Measurements from ENCODE around the gene AFTPH. TPM values are rescaled to one million over a fixed set of nuclear protein-coding genes. Genes with fewer than 3 reads are reported as not detected.
A peak's percentile ranks its signal among the peaks of the same experiment; 100 is the strongest.

Gene AFTPH
- total RNA-seq, 1 experiment from 2014 or later: 17.9 TPM

DNA sequence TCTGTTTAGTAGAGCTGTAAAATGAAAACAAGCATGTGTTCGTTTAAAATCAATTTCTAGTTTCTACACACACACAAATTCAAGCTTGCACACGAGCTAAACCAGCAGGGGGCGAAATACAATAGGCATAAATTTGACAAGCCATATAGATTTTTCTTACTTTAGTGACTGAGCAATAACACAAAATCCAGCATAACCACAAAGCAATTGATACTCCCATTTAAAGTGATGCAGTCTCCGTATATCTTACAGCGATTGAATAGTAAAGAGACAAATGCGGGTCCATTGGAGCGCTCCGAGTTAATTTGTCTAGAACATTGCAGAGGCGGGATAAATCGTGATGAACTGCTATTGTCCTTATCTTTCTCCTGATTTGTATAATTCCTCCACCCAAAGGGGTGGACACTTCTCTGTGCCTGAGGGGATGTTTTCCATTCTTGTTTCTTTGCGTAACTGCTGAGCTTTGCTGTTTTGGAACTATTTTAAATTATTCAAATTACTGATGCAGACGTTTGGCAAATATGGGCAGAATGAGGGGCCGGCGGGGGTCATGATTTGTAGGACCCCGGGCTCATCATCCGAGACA is 1.2 kb upstream of the AFTPH start:
- ATAC-seq: no peak
- DNase-seq (ENCODE audit: low read depth, low spot score): peak; percentile 74
- H3K27ac ChIP-seq (ENCODE audit: low read length): peak overlapping the region; percentile 95
- intact Hi-C loops (cut with micrococcal nuclease; ENCODE audit: unreplicated experiment) (loop anchor here (2.0 to 5.0 kb wide), 2 partner anchors 39 to 350 kb away; no protein-coding TSS in a partner anchor), in situ Hi-C loops (cut with HindIII; ENCODE audit: low pct_unique_long_range_greater_than_20kb, low sequenced_read_pairs) (no loop called here)
- CTCF ChIA-PET: interaction anchor here (0.5 to 1.1 kb wide), 7 partner anchors 17 to 192 kb away, joined by 3 to 15 read pairs (median 5); no protein-coding TSS in a partner anchor
- TF ChIP-seq, protein P1, sequence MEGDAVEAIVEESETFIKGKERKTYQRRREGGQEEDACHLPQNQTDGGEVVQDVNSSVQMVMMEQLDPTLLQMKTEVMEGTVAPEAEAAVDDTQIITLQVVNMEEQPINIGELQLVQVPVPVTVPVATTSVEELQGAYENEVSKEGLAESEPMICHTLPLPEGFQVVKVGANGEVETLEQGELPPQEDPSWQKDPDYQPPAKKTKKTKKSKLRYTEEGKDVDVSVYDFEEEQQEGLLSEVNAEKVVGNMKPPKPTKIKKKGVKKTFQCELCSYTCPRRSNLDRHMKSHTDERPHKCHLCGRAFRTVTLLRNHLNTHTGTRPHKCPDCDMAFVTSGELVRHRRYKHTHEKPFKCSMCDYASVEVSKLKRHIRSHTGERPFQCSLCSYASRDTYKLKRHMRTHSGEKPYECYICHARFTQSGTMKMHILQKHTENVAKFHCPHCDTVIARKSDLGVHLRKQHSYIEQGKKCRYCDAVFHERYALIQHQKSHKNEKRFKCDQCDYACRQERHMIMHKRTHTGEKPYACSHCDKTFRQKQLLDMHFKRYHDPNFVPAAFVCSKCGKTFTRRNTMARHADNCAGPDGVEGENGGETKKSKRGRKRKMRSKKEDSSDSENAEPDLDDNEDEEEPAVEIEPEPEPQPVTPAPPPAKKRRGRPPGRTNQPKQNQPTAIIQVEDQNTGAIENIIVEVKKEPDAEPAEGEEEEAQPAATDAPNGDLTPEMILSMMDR (IDR thresholded peaks at IDR 0.05): peak; percentile 79
- no peak for TF ChIP-seq SIN3A (IDR thresholded peaks at IDR 0.05; ENCODE audit: borderline replicate concordance, insufficient read depth, low read depth, low read length)
- peaks cover 16% of the 10 kb centered on the region for H3K4me1 ChIP-seq (ENCODE audit: control insufficient read depth, insufficient read depth, low read length)
- peak overlapping the region; percentile 94 for H3K4me3 ChIP-seq (ENCODE audit: low read depth in 2 of 2, low read length in 2 of 2)
- POLR2A ChIA-PET: no interaction called here
- H3K27me3 ChIP-seq (ENCODE audit: control insufficient read depth, insufficient read depth, low read length): peaks cover 10% of the 10 kb centered on the region
- no peaks in the 10 kb centered on the region; the same call in 1 of the 2 replicates for H3K36me3 ChIP-seq (ENCODE audit: control insufficient read depth, insufficient read depth, low read length)
- no peaks in the 10 kb centered on the region for H3K9me3 ChIP-seq (ENCODE audit: control insufficient read depth, insufficient read depth, low read depth, low read length)
- no TSS peak for BruUV-seq (replicated peaks)

DNA sequence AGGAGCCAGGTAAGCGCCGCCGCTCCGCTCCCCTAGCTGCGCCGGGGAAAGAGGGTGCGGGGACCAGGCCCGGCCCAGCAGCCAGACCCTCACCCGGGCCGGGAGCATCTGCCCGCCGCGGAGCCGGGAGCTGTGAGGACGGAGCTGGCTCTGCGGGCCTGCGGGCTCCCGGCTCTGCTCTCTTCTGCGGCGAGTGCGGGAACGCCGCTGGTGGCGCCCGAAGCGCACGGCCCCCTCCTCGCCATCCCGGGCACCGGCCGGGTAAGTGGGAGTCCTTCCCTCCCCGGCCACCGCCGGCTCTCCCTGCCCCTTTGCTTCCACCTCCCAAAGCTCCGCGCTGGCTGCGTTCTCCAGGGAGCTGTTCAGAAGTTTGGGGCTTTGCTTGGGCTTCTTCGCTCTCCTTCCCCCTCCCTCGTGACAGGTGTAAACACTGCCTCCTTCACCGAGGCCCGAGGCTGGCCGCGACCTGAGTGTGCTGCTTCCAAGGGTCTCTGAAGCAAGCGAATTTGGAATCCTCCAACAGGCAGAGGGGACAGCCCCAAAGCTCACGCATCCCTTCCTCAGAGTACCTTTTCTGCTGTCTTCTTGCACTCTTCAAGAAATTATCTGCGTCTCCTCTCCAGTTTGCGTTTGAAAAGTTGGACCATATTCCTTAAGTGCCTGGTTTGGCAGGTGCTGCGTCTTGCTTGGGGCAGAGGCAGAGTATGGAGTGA is 632 bp downstream of the AFTPH start:
- Histone ChIP-seq H3K4me3 (ENCODE audit: low read depth in 2 of 2, low read length in 2 of 2) (peak overlapping the region; percentile 94), H3K27ac (ENCODE audit: low read length) (peak overlapping the region; percentile 82), H3K4me1 (ENCODE audit: control insufficient read depth, insufficient read depth, low read length) (peaks cover 16% of the 10 kb centered on the region), H3K9me3 (ENCODE audit: control insufficient read depth, insufficient read depth, low read depth, low read length) (no peaks in the 10 kb centered on the region), H3K36me3 (ENCODE audit: control insufficient read depth, insufficient read depth, low read length) (no peaks in the 10 kb centered on the region; the same call in 1 of the 2 replicates), H3K27me3 (ENCODE audit: control insufficient read depth, insufficient read depth, low read length) (peaks cover 10% of the 10 kb centered on the region)
- TF ChIP-seq, protein P2, sequence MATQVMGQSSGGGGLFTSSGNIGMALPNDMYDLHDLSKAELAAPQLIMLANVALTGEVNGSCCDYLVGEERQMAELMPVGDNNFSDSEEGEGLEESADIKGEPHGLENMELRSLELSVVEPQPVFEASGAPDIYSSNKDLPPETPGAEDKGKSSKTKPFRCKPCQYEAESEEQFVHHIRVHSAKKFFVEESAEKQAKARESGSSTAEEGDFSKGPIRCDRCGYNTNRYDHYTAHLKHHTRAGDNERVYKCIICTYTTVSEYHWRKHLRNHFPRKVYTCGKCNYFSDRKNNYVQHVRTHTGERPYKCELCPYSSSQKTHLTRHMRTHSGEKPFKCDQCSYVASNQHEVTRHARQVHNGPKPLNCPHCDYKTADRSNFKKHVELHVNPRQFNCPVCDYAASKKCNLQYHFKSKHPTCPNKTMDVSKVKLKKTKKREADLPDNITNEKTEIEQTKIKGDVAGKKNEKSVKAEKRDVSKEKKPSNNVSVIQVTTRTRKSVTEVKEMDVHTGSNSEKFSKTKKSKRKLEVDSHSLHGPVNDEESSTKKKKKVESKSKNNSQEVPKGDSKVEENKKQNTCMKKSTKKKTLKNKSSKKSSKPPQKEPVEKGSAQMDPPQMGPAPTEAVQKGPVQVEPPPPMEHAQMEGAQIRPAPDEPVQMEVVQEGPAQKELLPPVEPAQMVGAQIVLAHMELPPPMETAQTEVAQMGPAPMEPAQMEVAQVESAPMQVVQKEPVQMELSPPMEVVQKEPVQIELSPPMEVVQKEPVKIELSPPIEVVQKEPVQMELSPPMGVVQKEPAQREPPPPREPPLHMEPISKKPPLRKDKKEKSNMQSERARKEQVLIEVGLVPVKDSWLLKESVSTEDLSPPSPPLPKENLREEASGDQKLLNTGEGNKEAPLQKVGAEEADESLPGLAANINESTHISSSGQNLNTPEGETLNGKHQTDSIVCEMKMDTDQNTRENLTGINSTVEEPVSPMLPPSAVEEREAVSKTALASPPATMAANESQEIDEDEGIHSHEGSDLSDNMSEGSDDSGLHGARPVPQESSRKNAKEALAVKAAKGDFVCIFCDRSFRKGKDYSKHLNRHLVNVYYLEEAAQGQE (IDR thresholded peaks at IDR 0.05; ENCODE audit: insufficient read depth in 1 of 2, low read depth in 2 of 2, low read length in 1 of 2): no peak
- no peak for TF ChIP-seq POLR2AphosphoS5 (IDR thresholded peaks at IDR 0.05; ENCODE audit: low read depth, low read length)
- TF ChIP-seq SIN3A (IDR thresholded peaks at IDR 0.05; ENCODE audit: borderline replicate concordance, insufficient read depth, low read depth, low read length): no peak
- TF ChIP-seq TCF7L2 (IDR thresholded peaks at IDR 0.05; ENCODE audit: low read depth, low read length): peak; percentile 4; the same call in 1 of the 2 replicates
- TF ChIP-seq, protein P1 (IDR thresholded peaks at IDR 0.05): no peak
- POLR2A ChIA-PET: interaction anchor here (0.6 to 0.7 kb wide), 2 partner anchors 129 to 287 kb away, joined by 3 to 6 read pairs; partner anchors contain the start of gene SERTAD2
- no peak for DNase-seq (ENCODE audit: low read depth, low spot score)
- no TSS peak for BruUV-seq (replicated peaks)
- ATAC-seq: peak; percentile 61
- in situ Hi-C loops (cut with HindIII; ENCODE audit: low pct_unique_long_range_greater_than_20kb, low sequenced_read_pairs) (no loop called here), intact Hi-C loops (cut with micrococcal nuclease; ENCODE audit: unreplicated experiment) (loop anchor here (5.0 kb wide), 1 partner anchor 38 kb away; no protein-coding TSS in a partner anchor)
- CTCF ChIA-PET: no interaction called here
